Measurements from ENCODE around the gene EXO1.

- TF ChIP-seq EZH2 (IDR thresholded peaks at IDR 0.05; ENCODE audit: insufficient read depth, poor library complexity, severe bottlenecking) (no peak), EZH2phosphoT487 (IDR thresholded peaks at IDR 0.05; ENCODE audit: insufficient read depth, low read depth) (no peak)
Measured at GRCh38 chr1:241895013-241895412, 47.0 kb downstream of the EXO1 start.

All from GM23248 (cell line).